ENCODE data around the gene E2F2. TPM values are rescaled to one million over a fixed set of nuclear protein-coding genes. Genes with fewer than 3 reads are reported as not detected.
"Not testable (repeated sequence)": the region's sequence is repeated elsewhere in the genome, so short reads cannot be mapped to it uniquely, and the experiment has no call there.

Gene E2F2
- total RNA-seq, 1 experiment from 2014 or later = 9.5 TPM

DNA sequence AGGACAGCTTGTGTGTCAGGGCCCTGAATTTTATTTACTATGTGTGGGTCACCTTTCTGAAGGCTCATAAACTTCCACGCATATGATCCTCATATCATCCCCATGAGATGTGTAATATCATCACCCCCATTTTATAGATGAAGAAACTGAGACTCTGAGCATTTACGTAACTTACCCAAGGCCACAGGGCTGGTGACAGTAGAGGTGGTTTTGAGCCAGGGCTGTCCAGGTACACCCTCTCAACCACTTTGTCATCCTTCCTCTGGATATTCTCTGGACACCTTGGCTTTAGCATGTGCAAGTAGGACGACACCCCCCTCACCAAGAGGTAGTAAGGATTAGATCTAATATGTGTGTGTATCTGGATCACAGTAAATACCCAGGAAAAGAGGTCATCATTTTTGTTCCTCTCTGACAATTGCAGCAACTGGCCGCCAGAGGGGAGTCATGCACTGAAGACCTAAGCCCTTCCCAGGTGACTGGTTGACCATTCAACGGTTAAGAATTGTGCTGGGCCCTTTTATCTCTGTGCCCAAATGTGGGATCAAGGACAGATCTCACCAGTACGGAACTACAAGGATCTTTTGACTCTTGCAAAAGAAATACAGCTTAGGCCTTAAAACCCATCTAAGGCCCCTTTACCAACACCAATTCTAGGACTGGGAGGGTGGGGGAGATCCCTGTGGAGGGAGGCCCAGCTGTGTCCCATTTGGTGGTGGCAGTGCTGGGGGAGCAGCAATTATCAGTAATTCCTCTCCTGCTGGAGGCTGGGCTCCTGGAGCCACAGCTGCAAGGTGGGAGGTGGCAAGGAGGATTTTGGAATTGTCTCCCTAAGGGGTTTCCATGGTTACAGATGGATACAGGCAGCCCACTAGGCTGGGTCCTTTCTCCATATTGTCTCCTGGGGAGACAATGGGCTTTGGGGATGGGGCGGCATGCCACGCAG lies 13.7 kb upstream of the E2F2 start:
- Histone ChIP-seq H3K4me1 (peaks cover 10% of the 10 kb centered on the region), H3K27me3 (replicated peaks; ENCODE audit: control insufficient read depth, insufficient read depth, low read length) (no peaks in the 10 kb centered on the region), H3K4me3 (ENCODE audit: low read depth, low read length) (no peak overlapping the region), H3K36me3 (ENCODE audit: control insufficient read depth, insufficient read depth, low read length) (no peaks in the 10 kb centered on the region), H3K9me3 (no peaks in the 10 kb centered on the region)
- TF ChIP-seq, protein P1, sequence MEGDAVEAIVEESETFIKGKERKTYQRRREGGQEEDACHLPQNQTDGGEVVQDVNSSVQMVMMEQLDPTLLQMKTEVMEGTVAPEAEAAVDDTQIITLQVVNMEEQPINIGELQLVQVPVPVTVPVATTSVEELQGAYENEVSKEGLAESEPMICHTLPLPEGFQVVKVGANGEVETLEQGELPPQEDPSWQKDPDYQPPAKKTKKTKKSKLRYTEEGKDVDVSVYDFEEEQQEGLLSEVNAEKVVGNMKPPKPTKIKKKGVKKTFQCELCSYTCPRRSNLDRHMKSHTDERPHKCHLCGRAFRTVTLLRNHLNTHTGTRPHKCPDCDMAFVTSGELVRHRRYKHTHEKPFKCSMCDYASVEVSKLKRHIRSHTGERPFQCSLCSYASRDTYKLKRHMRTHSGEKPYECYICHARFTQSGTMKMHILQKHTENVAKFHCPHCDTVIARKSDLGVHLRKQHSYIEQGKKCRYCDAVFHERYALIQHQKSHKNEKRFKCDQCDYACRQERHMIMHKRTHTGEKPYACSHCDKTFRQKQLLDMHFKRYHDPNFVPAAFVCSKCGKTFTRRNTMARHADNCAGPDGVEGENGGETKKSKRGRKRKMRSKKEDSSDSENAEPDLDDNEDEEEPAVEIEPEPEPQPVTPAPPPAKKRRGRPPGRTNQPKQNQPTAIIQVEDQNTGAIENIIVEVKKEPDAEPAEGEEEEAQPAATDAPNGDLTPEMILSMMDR (IDR thresholded peaks at IDR 0.05; ENCODE audit: insufficient read depth in 1 of 2, low read depth in 1 of 2, low read length in 1 of 2, severe bottlenecking in 1 of 2, unreplicated experiment in 1 of 2) = peak; percentile 84 to 88
- ChIA-PET CTCF (interaction anchor here (0.7 to 4.4 kb wide), 7 partner anchors 32 to 147 kb away, joined by 3 to 48 read pairs (median 4); partner anchors contain the start of gene RPL11), POLR2A (interaction anchor here (0.6 kb wide), 2 partner anchors 46 to 420 kb away, joined by 3 read pairs; no protein-coding TSS in a partner anchor)
- intact Hi-C loops (cut with micrococcal nuclease; ENCODE audit: unreplicated experiment) = loop anchor here (1.0 to 2.0 kb wide), 2 partner anchors 93 to 200 kb away; no protein-coding TSS in a partner anchor
- peak; percentile 64 to 76 for DNase-seq
- no TSS peak for BruUV-seq (replicated peaks)
- Mint-ChIP-seq H3K36me3 (ENCODE audit: insufficient read depth, unreplicated experiment) (no peaks in the 10 kb centered on the region), H3K27ac (ENCODE audit: unreplicated experiment) (no peak overlapping the region), H3K4me1 (ENCODE audit: low read depth, unreplicated experiment) (no peaks in the 10 kb centered on the region), H3K9me3 (ENCODE audit: unreplicated experiment) (no peaks in the 10 kb centered on the region), H3K4me3 (ENCODE audit: unreplicated experiment) (no peak overlapping the region), H3K27me3 (ENCODE audit: insufficient read depth, unreplicated experiment) (no peaks in the 10 kb centered on the region)

DNA sequence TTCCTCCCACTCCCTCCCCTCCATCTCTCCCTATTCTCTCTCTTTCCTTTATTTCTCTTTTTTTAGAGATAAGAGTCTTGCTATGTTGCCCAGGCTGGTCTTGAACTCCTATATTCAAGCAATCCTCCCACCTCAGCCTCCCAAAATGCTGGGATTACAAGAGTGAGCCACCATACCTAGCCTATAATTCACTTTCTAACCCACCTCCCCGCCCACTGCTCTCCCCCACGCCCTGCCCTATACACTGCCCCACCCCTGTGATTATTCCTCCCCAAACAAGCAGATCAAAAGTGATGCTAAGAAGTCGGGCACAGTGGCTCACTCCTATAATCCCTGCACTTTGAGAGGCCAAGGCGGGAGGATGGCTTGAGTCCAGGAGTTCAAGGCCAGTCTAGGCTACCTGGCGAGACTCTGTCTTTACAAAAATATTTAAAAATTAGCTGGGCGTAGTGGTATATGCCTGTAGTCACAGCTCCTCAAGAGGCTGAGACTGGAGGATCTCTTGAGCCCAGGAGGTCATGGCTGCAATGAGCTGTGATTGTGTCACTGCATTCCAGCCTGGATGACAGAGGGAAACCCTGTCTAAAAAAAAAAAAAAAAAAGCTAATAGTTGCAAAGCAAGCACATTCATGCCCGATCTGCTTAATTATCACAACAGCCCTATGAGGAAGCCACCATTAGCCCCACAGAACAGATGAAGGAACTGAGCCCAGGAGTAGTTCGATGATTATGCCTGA lies 12.8 kb upstream of the E2F2 start:
- no peaks in the 10 kb centered on the region for H3K4me1 Mint-ChIP-seq (ENCODE audit: low read depth, unreplicated experiment)
- no TSS peak for BruUV-seq (replicated peaks)
- no peaks in the 10 kb centered on the region for H3K36me3 Mint-ChIP-seq (ENCODE audit: insufficient read depth, unreplicated experiment)
- no peak overlapping the region for H3K4me3 Mint-ChIP-seq (ENCODE audit: unreplicated experiment)
- no peaks in the 10 kb centered on the region for H3K9me3 ChIP-seq
- no peaks in the 10 kb centered on the region for H3K27me3 Mint-ChIP-seq (ENCODE audit: insufficient read depth, unreplicated experiment)
- H3K4me1 ChIP-seq = peaks cover 10% of the 10 kb centered on the region
- ChIA-PET POLR2A (interaction anchor here (0.6 kb wide), 1 partner anchor 421 kb away, joined by 3 read pairs; no protein-coding TSS in a partner anchor), CTCF (interaction anchor here (0.7 to 4.4 kb wide), 6 partner anchors 33 to 148 kb away, joined by 3 to 48 read pairs (median 4); partner anchors contain the start of gene RPL11)
- H3K9me3 Mint-ChIP-seq (ENCODE audit: unreplicated experiment) = no peaks in the 10 kb centered on the region
- no peak overlapping the region for H3K27ac Mint-ChIP-seq (ENCODE audit: unreplicated experiment)
- H3K4me3 ChIP-seq (ENCODE audit: low read depth, low read length) = no peak overlapping the region
- TF ChIP-seq, protein P1 (IDR thresholded peaks at IDR 0.05; ENCODE audit: insufficient read depth in 1 of 2, low read depth in 1 of 2, low read length in 1 of 2, severe bottlenecking in 1 of 2, unreplicated experiment in 1 of 2) = no peak
- H3K27me3 ChIP-seq (replicated peaks; ENCODE audit: control insufficient read depth, insufficient read depth, low read length) = no peaks in the 10 kb centered on the region
- intact Hi-C loops (cut with micrococcal nuclease; ENCODE audit: unreplicated experiment) = loop anchor here (1.0 to 2.0 kb wide), 2 partner anchors 93 to 201 kb away; no protein-coding TSS in a partner anchor
- no peak for DNase-seq
- H3K36me3 ChIP-seq (ENCODE audit: control insufficient read depth, insufficient read depth, low read length) = no peaks in the 10 kb centered on the region

DNA sequence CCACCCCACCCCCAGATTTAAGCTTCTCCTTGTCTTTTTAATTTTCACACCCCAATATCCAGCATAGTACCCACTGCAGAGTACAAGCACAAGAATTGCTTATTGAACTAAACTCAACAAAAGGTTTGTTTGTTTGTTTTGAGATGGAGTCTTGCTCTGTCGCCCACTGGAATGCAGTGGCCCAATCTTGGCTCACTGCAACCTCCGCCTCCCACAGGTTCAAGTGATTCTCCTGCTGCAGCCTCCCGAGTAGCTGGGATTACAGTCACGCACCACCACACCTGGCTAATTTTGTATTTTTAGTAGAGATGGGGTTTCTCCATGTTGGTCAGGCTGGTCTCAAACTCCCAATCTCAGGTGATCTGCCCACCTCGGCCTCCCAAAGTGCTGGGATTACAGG lies 11.9 kb upstream of the E2F2 start:
- H3K4me3 ChIP-seq (ENCODE audit: low read depth, low read length); H3K4me1 Mint-ChIP-seq (ENCODE audit: low read depth, unreplicated experiment); H3K9me3 ChIP-seq; H3K27ac Mint-ChIP-seq (ENCODE audit: unreplicated experiment); DNase-seq; H3K27me3 Mint-ChIP-seq (ENCODE audit: insufficient read depth, unreplicated experiment); POLR2A ChIA-PET; BruUV-seq (replicated peaks); H3K36me3 ChIP-seq (ENCODE audit: control insufficient read depth, insufficient read depth, low read length); H3K36me3 Mint-ChIP-seq (ENCODE audit: insufficient read depth, unreplicated experiment); H3K4me3 Mint-ChIP-seq (ENCODE audit: unreplicated experiment); H3K9me3 Mint-ChIP-seq (ENCODE audit: unreplicated experiment); H3K27me3 ChIP-seq (replicated peaks; ENCODE audit: control insufficient read depth, insufficient read depth, low read length); intact Hi-C loops (cut with micrococcal nuclease; ENCODE audit: unreplicated experiment): not testable (repeated sequence)
- CTCF ChIA-PET = interaction anchor here (4.4 kb wide), 1 partner anchor 95 kb away, joined by 48 read pairs; no protein-coding TSS in a partner anchor
- peaks cover 10% of the 10 kb centered on the region for H3K4me1 ChIP-seq
